Colonic mucosa (tissue), 4 donors: ENCODE data around the gene ARMH2. TPM values are rescaled to one million over a fixed set of nuclear protein-coding genes. Genes with fewer than 3 reads are reported as not detected.

Experiments
- DNase-seq: peaks from one replicate; pipeline ENCODE4 v3.0.0-alpha.2; 2020
- H3K27ac ChIP-seq: fragments of 200-600 bp; one replicate; pipeline ENCODE4 v1.8.0; 2021
- H3K27me3 ChIP-seq: fragments of 200-600 bp; one replicate; pipeline ENCODE4 v1.8.0; 2021
- H3K36me3 ChIP-seq: fragments of 200-600 bp; one replicate; pipeline ENCODE4 v1.8.0; 2021
- H3K4me1 ChIP-seq: fragments of 200-600 bp; one replicate; pipeline ENCODE4 v1.8.0; 2021; ENCODE audit warnings: mild to moderate bottlenecking
- H3K4me3 ChIP-seq: fragments of 200-600 bp; one replicate; pipeline ENCODE4 v1.8.0; 2021
- H3K9ac ChIP-seq, 2 donors: one replicate each; pipeline ENCODE4 v1.7.0; 2013; ENCODE audit warnings: control low read depth in 2 of 2, low read depth in 2 of 2, low read length in 2 of 2
- H3K9me3 ChIP-seq: fragments of 200-600 bp; one replicate; pipeline ENCODE4 v1.8.0; 2021
- CTCF ChIP-seq: fragments of 200-600 bp; IDR thresholded peaks from one replicate; pipeline ENCODE4 v1.8.0; 2022; ENCODE audit warnings: antibody characterized with exemption, mild to moderate bottlenecking
- intact Hi-C: fragments of 100-400 bp; cut with DNase I; formaldehyde crosslinking; loops from one replicate; pipeline ENCODE4 v1.14.1; 2022
- total RNA-seq, 2 donors: library from RNA; stranded (reverse); fragmentation: NEBNext Ultra II Directional in 1 of 2; extraction: Animal tissue kit (Norgen Biotek cat#: 25700) in 1 of 2; gene quantifications; one replicate each; pipeline ENCODE4 v1.2.1, GENCODE V29; 2021
- donor health status: healthy.
- donor health status: DM: no; HTN: no; CAD: no.
- donor health status: DM: no; HTN: no; CAD: no.

The ARMH2 gene
- total RNA-seq, 2 donors from 2014 or later = not detected

DNA sequence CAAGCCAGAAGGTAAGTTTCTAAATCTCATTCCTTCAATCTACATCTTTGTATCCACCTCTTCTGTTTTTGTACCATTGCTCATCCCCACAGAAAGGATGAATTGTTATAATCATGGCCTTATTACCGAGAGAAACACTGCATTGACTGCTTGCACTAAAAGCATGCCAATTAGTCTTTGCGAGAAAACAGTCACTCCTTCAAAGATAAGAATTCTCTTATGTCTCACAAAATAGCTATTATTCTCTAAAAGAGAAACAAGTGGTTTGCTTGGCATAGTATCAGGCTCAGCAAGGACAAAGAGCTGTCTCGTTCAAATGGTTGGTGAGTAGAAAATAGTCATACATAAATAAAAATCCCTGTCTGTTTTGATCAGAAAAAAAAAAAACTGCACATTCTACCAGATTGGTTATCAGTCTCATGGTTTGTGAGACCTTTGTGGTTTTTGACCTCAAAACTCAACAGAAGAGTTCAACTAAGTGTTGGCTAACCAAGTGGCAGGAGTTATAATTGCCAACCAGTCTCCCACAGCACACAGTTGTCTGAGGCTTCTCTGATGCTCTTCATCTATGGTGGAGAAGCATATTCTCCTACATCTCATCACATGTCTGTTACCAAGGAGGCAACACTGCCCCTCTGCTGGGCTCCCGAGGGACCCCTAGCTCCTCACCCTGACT lies 35.1 kb upstream of the ARMH2 start:
- Histone ChIP-seq H3K9me3 (no peaks in the 10 kb centered on the region), H3K4me1 (no peaks in the 10 kb centered on the region), H3K4me3 (no peak overlapping the region), H3K27me3 (no peaks in the 10 kb centered on the region), H3K9ac (no peak overlapping the region), H3K27ac (no peak overlapping the region), H3K36me3 (no peaks in the 10 kb centered on the region)
- no peak for TF ChIP-seq CTCF
- DNase-seq = no peak
- intact Hi-C loops = no loop called here

GRCh38 chr6:24832794-24833193 lies 34.1 kb upstream of the ARMH2 start:
- no peaks in the 10 kb centered on the region for H3K4me1 ChIP-seq
- no peaks in the 10 kb centered on the region for H3K27me3 ChIP-seq
- TF ChIP-seq CTCF = no peak
- H3K4me3 ChIP-seq = no peak overlapping the region
- intact Hi-C loops = no loop called here
- no peak overlapping the region for H3K27ac ChIP-seq
- H3K9me3 ChIP-seq = no peaks in the 10 kb centered on the region
- H3K9ac ChIP-seq = no peak overlapping the region
- H3K36me3 ChIP-seq = no peaks in the 10 kb centered on the region
- DNase-seq = no peak

DNA sequence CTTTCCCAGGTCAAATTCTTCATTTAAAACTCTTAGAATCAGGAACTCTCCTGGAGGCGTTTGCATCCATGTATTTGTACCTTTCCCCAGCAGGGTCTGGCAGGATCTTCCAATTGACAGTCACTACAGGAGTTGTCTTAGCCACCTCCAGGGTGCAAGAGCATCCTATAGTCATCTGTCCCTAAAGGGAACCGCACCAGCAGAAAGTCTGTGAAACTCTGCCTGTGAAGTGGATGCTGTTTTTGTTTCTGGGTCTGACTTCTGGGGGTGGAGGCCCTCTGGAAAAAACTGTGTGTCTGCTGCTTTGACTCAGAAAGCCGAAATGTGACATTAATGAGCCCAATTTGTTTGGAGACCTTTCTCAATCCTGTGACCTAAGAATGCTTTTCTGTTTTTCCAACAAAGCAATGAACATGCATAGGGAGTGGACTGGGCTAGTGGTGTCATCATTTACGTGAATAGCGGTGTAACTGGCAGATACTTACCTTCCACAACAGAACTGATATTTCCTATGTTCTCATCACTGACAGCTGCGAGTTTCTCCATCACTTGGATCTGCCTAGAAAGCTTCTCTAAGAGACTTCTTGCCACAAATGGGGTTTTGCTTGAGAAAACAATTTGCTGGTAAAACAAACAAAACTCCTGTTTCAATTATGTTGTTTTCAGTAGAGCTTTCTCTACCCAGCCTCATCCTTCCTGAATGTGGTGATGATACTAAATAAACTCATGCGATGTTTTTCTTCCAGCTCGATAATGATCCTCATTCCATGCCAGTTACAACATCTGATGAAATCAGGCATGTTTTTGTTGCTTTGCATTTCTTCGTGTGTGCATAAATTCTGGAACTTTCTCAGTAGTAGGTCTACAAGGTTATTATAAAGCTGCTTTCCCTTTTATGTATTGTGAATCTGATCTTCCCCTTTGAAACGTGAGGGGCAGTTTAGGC lies 33.3 kb upstream of the ARMH2 start:
- H3K27ac ChIP-seq = no peak overlapping the region
- H3K27me3 ChIP-seq = no peaks in the 10 kb centered on the region
- H3K4me3 ChIP-seq = no peak overlapping the region
- TF ChIP-seq CTCF = no peak
- H3K9me3 ChIP-seq = no peaks in the 10 kb centered on the region
- H3K4me1 ChIP-seq = no peaks in the 10 kb centered on the region
- intact Hi-C loops = no loop called here
- H3K9ac ChIP-seq = no peak overlapping the region
- no peaks in the 10 kb centered on the region for H3K36me3 ChIP-seq
- DNase-seq = no peak

DNA sequence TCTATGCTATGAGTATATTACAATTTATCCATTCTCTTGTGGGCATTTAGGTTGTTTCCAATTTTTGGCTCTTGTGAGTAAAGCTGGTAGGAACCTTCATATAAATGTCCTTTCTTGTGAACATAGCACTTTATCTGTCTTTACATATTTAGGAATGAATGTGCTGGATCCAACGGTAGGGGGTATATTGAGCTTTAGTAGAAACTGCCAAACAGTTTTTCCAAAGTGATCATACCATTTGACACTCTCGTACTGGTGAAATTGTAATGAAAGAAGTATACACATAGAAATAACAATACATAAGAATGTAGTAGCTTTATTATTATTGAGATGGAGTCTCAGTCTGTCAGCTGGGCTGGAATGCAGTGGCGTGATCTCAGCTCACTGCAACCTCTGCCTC lies 30.9 kb upstream of the ARMH2 start:
- no peaks in the 10 kb centered on the region for H3K36me3 ChIP-seq
- DNase-seq = no peak
- H3K4me1 ChIP-seq = no peaks in the 10 kb centered on the region
- H3K27ac ChIP-seq = no peak overlapping the region
- no peak overlapping the region for H3K9ac ChIP-seq
- intact Hi-C loops = no loop called here
- no peak for TF ChIP-seq CTCF
- H3K9me3 ChIP-seq = no peaks in the 10 kb centered on the region
- H3K4me3 ChIP-seq = no peak overlapping the region
- no peaks in the 10 kb centered on the region for H3K27me3 ChIP-seq

- no peaks in the 10 kb centered on the region for H3K36me3 ChIP-seq
- no peaks in the 10 kb centered on the region for H3K9me3 ChIP-seq
- no peak overlapping the region for H3K4me3 ChIP-seq
- H3K27ac ChIP-seq = no peak overlapping the region
- no peak for DNase-seq
- TF ChIP-seq CTCF = no peak
- no peaks in the 10 kb centered on the region for H3K27me3 ChIP-seq
- H3K9ac ChIP-seq = no peak overlapping the region
- intact Hi-C loops = no loop called here
- no peaks in the 10 kb centered on the region for H3K4me1 ChIP-seq
Observed at GRCh38 chr6:24827970-24828369, 29.3 kb upstream of the ARMH2 start.
